Subcutaneous adipose tissue (tissue), 4 donors: ENCODE data around the gene CXXC5. TPM values are rescaled to one million over a fixed set of nuclear protein-coding genes. Genes with fewer than 3 reads are reported as not detected.

Source experiments
- CTCF ChIP-seq: fragments of 450-650 bp; IDR thresholded peaks from one replicate; pipeline ENCODE4 v1.5.1; 2016; ENCODE audit warnings: low read depth, mild to moderate bottlenecking, control low read depth, antibody characterized with exemption, moderate library complexity
- total RNA-seq, 4 donors: library from RNA; depleted of rRNA; stranded (reverse); fragments of >200 nt; gene quantifications; one replicate each; pipeline ENCODE4 v1.1.0, GENCODE V29; 2016

CXXC5 gene
- total RNA-seq, 4 donors from 2014 or later = 19.1 to 68.4 (median 45.7) TPM

- no peak for TF ChIP-seq CTCF
Measured at GRCh38 chr5:139640421-139641115, 7.6 kb upstream of the CXXC5 start.

GRCh38 chr5:139641116-139642080 is 6.8 kb upstream of the CXXC5 start:
- no peak for TF ChIP-seq CTCF

GRCh38 chr5:139642213-139642612 is 5.9 kb upstream of the CXXC5 start:
- TF ChIP-seq CTCF = no peak

GRCh38 chr5:139642891-139643871 is 5.0 kb upstream of the CXXC5 start:
- no peak for TF ChIP-seq CTCF

- no peak for TF ChIP-seq CTCF
Measured at GRCh38 chr5:139644001-139644456, 4.1 kb upstream of the CXXC5 start.

GRCh38 chr5:139644646-139645429 is 3.3 kb upstream of the CXXC5 start:
- TF ChIP-seq CTCF = no peak
